CD4-positive, alpha-beta T cell treated with Interleukin-1 beta for 1 hour (primary cell): Measurements from ENCODE around the gene UBR4.

ENCODE experiments used
- DNase-seq, 2 donors: peaks; one replicate each; pipeline ENCODE4 v3.0.0-alpha.2; 2020 to 2022

UBR4 gene

GRCh38 chr1:19049128-19049768 is 160.8 kb downstream of the UBR4 start:
- DNase-seq = no peak

DNA sequence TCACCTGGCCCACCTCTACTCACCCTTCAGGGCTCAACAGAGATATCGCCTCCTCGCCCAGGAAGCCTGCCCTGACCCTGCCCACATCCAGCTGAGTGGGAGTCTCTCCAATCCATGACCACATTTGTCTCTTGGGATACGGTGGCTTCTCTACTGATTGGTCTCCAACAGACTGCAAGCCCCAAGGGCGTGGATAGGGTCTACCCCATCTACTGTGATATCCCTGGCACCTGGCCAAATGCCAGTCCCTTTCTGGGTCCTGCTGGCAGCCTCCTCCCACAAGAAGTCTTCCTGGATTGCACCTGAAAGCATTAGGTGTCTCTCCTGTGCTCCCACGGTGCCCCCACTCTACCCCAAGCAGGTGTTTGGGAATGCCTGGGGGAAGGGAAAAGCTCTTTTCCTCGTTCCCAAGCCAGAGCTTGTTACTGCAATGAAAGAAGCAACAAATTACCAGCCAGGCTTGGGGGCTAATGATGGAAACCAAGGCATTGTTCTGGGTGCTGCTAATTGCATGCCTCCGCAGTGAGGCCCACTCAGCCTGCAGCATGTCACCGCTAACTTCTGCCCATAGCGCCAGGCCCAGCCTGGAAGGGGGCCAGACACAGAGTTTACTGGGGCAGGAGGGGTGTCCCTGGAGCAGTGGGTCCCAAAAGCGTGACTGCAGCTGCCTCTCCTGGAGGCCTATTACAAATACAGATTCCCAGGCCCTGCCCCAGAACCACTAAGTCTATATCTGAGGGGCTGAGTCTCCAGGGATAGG is 162.9 kb downstream of the UBR4 start:
- no peak for DNase-seq

DNA sequence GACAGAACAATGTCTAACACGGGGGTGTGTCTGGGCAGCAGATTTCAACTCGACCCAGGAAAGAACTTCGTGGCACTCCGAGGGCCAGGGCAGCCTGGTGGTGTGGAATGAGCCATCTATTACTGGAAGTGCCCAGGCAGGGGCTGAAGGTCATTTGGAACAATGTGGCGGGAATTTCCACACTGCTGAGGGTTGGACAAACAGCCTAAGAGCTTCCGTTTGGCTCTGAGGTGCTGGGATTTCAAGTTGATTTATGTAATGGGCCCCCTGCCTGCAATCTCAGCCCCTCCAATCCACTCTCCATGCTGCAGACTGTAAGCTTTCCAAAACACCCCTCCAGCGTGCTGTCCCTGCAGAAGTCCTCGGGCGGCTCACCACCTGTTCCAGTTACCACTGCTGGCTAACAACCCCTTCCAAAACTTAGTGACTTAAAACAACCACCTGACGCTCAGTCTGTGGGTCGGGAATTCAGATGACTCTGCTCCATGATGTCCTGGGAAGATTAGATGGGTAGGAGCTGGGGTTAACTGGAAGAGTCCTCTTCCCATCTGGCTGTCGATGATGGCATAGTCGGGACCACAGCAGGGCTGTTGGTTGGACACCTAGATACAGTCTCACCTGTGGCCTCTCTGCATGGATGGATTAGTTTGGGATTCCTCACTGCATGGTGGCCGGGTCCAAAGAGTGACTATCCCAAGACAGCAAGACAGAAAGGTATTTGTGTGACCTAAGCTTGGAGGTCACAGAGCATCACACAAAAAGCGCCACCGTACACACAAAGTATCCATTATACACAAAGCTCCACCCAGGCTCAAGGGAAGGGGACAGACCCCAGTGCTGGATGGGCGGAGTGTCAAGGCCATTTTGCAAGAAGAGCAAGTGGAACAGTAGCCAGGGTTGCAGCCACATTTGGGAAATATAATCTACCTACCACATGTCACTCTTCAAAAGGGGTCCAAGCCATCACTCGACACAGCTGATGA is 163.9 kb downstream of the UBR4 start:
- DNase-seq = no peak

DNA sequence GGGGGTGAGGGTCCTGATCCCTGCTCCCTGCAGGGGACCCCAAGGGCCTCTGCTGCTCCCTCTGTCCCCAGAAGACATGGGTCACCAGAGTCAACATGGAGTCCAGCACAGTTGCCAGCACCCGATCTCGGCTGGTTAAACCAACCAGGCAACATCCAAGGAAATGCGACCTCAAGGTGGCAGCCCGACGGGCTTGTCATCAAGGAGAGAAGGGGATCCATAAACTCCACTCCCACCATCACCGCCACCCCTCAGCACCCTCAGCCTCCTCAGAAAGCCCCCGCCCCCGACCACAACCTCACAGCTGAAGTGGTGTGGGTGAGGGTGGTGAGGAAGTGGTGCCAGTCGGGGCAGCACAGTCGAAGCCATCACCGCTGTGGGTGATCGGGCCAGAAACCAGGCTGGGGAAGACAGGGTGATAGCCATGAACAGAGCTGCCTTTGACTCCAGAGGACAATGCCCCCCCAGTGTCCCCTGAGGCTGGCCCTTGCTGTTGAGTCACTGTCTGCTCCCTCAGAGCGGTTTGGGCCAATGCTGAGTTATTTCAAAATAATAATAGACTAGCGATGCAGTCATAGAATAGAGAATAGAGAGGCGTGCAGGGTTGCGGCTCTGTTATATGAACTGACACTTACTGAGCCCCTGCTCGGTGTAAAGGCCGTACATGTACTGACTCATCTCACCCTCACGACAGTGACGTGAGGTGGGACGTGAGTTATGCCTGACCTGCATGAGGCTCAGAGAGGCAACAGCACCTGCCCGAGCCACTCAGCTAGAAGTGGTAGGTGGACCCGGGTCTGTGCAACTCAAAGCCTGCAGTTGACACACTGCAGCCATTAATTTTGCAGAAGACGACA is 164.9 kb downstream of the UBR4 start:
- DNase-seq = peak in 1 of 2 donors; percentile 13

GRCh38 chr1:19044471-19044870 is 165.6 kb downstream of the UBR4 start:
- no peak for DNase-seq

DNA sequence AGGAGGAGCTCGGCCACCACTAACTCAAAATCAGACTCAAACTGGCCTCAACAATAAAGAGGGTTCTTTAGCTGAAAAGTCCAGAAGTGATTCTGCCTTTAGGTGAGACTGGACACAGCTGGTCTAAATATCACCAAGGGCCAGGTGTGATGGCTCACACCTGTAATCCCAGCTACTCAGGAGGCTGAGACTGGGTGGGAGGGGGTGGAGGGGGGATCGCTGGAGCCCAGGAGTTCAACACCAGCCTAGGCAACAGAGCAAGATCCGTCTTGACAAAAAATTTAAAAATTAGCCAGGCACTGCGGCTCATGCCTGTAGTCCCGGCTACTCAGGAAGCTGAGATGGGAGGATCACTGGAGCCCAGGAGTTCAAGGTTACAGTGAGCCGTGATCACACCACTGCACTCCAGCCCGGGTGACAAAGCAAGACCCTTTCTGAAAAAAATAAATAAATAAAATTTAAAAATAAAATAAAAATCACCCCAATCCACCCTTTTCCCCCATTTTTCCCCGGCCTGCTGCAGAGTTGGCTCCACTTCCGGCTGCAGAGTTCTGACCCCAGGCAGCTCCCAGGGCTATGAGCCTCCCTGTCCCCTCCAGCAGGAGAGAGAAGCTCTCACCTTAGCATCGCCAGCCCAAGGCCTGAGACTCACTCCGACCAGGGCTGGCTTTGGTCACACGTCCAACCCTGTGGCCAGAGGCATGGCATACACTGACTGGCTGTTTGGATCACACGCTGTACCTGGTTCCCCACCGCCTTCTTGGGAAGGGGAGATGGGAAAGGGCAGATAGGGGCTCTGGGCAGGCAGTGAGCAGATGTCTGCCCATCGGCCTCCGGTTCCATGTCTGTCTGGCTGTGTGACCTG is 166.3 kb downstream of the UBR4 start:
- no peak for DNase-seq

DNA sequence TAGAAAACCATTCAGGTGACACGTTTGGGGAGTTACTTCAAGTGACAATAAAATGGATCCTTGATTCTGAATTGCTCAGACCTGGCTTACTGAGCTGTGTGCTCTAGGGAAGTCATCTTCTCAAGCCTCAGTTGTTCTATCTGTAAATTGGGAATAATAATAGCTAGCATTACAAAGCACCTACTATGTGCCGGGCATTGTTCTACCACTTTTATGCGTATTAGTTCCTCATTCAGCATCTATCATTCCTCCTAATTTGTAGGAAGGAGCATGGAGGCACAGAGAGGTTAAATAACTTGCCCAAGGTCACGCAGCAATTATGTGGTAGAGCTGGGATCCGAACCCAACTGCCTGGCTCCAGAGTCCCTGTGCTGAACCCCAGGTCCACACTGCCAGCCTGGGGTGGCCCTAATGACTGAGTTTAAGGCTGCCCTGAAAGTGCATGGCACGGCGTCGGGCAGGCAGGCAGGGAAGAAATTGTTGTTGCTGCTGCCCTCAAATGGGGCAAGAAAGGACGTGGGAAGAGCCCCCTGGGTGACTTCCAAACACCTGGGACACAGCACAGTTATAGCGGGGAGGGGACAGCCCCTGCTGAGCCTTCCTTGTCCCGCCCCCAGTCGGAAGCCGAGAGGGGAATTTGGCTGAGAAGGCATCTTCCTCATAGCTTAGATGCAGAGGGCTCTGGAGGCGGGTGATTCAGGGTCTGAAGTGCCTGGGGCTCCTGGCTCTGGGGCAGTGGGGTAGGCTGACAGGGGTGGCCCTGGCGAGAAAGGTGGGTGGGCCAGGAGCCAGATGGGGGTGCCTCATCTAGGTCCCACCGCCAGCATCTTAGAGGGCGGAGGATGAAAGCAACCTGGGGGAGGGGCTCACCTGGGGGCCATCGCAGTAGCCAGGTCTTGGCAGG is 167.1 kb downstream of the UBR4 start:
- no peak for DNase-seq

DNA sequence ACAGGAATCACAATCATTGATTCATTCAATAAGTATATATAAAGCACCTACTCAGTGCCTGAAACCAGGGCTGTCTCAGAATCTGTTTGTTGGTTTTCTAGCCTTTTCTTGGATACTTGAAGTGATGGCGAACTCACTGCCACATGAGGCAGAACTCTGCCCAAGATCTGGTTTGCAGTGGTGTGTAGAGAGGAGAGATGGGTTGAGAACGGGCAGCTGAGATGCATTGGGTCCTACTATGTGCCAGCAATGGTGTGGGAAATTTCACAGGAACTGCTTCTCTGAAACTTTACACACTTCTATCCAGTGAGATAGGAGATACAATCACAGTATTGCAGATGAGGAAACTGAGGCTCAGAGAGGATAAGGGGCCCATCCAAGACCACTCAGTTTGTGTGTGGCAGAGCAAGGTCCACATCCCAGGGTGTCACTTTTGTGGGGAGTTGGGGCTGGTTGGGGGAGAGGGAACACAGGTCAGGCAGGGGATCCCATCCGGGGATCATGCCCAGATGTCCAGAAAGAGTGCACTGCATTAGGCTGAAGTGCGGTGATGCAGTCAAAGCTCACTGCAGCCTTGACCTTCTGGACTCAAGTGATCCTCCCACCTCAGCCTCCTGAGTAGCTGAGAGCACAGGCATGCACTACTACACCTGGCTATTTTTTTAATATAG is 169.9 kb downstream of the UBR4 start:
- no peak for DNase-seq

- DNase-seq = no peak
These were observed 171.3 kb downstream of the UBR4 start for GRCh38 chr1:19038732-19039131.

- DNase-seq = no peak
These were observed 172.0 kb downstream of the UBR4 start for GRCh38 chr1:19038096-19038495.

DNA sequence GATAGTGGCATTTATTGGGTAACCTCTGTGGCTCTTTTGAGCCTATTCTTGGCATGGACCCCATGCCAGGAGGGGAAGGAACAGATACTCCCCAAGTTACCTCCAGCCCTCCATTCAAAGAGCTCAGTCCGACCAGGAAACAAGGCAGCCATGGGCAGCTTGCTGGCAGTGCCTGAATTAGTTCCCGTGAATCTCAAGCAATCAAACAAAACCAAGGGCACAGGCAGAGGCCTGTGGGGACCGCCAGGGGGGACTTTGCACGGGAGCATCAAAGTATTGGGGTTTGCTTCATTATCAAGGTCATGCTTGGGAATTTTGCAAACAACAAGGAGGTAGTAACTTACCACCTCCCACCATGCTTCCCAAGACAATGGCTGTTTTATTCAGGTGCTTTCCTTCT is 172.4 kb downstream of the UBR4 start:
- no peak for DNase-seq

GRCh38 chr1:19036813-19037605 is 173.1 kb downstream of the UBR4 start:
- DNase-seq = no peak

DNA sequence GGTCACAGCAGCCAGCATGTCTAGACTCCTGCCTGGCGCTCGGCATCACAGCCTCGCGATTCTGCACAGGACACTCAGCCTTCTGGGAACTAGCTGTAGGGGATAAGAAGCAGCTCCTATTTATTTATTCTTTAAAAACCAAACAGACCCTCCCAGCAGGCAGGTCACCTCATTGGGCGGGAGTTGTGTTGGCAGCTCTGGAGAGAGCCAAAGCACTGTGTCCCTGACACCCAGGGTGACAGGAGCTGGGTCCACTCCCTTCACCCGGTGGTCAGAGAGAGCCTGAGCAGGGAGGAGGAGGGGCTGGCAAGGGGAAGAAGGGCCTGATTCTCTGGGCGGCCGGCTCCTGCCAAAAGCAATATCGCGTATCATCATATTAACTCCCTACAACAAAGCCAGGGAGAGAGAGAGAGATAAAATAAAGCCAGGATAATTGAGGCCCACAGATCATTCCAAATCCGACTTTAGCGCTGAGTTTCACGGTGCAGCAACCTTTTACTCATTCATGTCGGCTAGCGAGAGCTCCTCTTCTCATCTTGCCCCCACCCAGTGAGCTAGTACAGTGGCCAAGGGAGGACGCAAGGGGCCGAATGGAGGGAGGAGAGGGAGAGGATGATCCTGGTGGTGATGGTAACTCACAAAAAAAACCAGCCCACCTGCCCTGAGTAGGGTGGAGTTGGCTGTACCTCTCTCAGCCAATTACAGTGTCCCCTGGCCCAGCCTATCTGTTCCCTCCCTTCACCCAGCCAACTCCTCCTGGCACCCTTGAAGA is 173.8 kb downstream of the UBR4 start:
- no peak for DNase-seq

- no peak for DNase-seq
These were observed 174.6 kb downstream of the UBR4 start for GRCh38 chr1:19035377-19036040.

GRCh38 chr1:19034721-19035120 is 175.3 kb downstream of the UBR4 start:
- DNase-seq = no peak

GRCh38 chr1:19033926-19034680 is 176.0 kb downstream of the UBR4 start:
- no peak for DNase-seq

- no peak for DNase-seq
These were observed 176.6 kb downstream of the UBR4 start for GRCh38 chr1:19033515-19033839.
